ENCODE data around the gene HERC6.
"Not testable (repeated sequence)": the region's sequence is repeated elsewhere in the genome, so short reads cannot be mapped to it uniquely, and the experiment has no call there.

The HERC6 gene

DNA sequence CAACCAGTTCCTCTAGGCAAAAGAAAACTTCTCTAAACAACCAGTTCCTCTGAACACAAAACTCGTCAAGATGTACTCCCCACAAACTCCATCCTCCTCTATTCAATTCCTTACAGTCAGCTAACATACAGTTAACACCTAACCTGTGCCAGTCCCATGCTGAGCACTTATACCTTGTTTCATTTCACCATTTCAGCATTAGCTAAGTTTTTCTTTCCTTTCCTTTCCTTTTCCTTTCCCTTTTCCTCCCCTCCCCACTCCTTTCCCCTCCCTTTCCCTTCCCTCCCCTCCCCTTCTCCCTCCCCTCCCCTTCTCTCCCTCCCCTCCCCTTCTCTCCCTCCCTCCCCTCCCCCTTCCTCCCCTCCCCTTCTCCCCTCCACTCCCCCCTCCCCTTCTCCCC is 13.1 kb downstream of the HERC6 start:
- no peak for DNase-seq

- DNase-seq: no peak
These were observed 18.0 kb downstream of the HERC6 start for GRCh38 chr4:88396681-88397080.

GRCh38 chr4:88398381-88398780 is 19.7 kb downstream of the HERC6 start:
- DNase-seq: no peak

GRCh38 chr4:88409206-88409605 is 30.6 kb downstream of the HERC6 start:
- no peak for DNase-seq

DNA sequence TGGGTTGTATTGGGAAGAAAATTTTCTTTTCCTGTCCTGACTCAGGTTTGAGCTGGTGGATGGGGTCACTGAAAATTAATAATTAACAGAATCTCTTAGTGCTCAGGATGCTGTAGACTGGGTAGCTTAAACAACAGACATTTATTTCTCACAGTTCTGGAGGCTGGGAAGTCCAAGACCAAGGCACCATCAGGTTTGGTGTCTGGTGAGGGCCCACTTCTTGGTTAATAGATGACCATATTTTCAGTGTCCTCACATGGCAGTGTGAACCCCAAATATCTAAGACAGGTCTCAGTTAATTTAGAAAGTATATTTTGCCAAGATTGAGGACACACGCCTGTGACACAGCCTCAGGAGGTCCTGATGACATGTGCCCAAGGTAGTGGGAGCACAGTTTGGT is 31.1 kb downstream of the HERC6 start:
- no peak for DNase-seq

GRCh38 chr4:88411491-88412096 is 32.9 kb downstream of the HERC6 start:
- no peak for DNase-seq

- no peak for DNase-seq
These were observed 35.1 kb downstream of the HERC6 start for GRCh38 chr4:88413801-88414200.

DNA sequence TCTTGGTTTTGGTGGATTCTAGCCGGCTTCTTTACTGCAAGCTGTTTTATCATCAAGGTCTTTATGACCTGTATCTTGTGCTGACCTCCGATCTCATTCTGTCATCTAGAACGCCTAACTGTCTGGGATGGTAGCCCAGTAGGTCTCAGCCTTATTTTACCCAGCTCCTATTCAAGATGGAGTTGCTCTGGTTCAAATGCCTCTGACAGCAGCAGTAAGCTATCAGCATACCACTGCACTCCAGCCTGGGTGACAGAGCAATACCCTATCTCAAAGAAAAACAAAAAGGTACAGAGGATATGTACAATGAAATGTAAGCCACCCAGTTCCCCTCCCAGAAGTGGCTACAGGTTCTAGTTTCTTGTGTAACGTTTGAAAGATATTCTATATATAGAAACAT is 36.1 kb downstream of the HERC6 start:
- DNase-seq: no peak

DNA sequence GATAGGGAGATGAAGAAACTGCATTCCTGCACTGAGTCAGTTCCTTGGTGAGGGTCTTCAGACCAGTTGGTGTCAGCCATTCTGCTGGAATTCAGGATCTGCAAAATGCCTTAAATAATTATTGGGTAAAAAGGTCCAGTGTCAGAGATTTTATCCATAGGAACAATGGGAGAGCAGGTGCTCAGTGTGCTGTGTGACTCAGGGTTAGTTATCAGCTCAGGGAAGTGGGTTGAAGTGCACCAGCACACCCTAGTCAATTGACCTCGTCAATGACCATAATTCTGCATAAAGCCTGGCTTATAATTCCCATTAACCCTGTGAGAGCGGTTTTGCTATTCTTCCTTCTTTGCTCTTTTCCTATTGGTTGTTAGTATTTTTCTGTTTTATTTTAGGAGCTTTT is 37.3 kb downstream of the HERC6 start:
- no peak for DNase-seq

DNA sequence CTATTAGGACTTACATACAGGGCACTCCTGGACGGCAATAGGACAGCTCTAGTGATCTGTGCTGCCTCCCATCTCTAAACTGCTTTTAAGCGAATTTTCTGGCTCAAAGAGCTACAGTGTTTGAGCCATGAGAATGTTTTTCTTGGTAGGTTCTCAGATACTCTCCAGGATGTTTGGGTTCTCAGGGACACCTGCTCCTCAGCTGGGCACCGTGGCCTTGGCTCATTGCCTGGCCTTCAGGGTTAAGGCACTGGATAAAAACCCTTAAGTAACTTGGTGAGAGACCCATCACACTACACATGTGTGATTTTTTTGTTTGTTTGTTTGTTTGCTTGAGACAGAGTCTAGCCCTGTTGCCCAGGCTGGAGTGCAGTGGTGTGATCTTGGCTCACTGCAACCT is 39.8 kb downstream of the HERC6 start:
- DNase-seq: no peak

DNA sequence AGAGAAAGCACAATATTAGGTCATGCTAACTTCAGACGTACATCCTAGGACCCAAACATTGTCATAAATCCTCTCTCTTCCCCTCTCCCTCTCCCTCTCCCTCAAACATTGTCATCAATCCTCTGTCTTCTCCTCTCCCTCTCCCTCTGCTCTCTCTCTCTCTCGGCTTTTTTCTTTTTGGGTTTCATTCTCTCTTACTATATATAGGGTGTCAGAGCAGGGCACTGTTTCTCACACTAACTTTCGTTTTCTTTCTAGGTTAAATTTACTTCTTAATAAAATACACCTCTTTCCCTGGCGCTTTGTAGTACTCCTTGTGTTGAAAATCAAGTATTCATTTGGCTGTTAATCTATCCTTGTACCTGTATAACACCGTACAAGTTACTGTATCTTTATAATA is 41.2 kb downstream of the HERC6 start:
- no peak for DNase-seq

- no peak for DNase-seq
These were observed 42.2 kb downstream of the HERC6 start for GRCh38 chr4:88420844-88421243.

GRCh38 chr4:88422403-88422802 is 43.8 kb downstream of the HERC6 start:
- DNase-seq: no peak

DNA sequence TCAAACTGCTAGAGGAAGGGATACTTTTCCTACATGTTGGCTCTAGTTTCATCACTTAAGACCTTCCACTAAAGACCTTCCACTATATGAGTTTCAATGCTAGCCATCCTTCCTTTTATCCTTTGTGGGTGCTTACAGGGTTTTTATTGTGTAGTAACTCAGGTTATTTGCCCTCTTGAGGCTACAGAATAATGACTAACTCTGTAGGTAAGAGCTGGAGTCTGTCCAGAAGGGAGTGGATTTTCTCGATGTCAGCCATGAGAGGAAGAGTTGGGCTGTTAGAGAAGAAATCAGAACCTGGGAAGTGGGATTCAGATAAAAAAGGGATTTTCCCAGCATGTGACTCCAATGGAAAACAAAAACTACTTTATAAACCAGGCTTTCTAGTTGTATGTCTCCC is 50.7 kb downstream of the HERC6 start:
- DNase-seq: no peak

- DNase-seq: no peak
These were observed 57.5 kb downstream of the HERC6 start for GRCh38 chr4:88435987-88436693.

DNA sequence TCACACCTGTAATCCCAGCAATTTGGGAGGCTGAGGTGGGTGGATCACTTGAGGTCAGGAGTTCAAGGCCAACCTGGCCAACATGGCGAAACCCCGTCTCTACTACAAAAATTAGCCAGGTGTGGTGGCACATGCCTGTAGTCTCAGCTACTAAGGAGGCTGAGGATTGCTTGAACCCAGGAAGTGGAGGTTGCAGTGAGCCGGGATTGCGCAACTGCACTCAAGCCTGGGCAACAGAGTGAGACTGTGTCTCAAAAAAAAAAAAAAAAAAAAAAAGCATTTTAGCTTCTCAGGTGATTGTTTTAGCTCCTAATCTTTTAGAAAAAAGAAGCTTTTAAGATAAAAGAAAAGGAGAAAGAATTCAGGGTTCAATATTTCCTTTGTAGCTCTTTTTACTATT is 59.2 kb downstream of the HERC6 start:
- DNase-seq: not testable (repeated sequence)

DNA sequence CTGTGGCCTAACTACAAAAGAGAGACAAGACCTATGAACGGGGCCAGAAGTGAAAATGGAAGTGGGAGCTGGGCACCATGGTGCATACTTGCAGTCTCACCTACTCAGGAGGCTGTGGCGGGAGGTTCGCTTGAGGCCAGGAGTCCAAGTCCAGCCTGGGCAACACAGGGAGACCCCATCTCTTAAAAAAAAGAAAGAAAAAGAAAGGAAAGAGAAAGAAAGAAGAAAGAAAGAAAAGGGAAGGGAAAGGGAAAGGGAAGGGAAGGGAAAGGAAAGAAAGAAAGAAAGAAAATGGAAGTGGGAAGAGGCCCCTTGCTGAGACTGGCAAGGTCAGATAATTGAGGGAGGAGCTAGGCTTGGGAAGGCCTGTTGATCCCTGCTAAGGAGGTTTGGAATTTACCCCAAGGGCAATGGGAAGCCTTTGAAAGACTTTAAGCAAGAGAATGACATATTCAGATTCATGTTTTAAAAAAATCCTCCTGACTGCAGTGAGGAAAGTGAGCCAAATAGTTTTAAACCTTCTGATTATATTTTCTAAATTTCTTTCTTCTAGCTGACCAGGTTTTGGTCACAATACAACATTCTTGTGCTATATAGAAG is 60.6 kb downstream of the HERC6 start:
- no peak for DNase-seq

DNA sequence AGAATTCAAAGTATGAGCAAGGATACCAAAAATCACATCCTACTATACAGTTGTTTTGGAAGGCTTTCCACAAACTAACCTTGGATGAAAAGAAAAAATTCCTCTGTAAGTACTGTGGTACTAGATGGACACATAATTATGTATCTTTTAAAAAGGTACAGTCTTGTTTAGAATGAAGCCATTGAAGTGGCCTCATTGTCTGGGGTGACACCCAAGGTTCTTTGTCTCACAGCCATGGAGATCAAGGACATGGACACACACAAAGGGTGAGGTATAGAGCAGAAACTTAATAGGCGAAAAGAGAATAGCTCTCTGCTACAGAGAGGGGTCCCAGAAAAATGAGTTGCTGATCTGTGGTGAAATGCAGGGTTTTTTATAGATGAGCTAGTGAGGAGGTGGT is 61.5 kb downstream of the HERC6 start:
- DNase-seq: no peak

DNA sequence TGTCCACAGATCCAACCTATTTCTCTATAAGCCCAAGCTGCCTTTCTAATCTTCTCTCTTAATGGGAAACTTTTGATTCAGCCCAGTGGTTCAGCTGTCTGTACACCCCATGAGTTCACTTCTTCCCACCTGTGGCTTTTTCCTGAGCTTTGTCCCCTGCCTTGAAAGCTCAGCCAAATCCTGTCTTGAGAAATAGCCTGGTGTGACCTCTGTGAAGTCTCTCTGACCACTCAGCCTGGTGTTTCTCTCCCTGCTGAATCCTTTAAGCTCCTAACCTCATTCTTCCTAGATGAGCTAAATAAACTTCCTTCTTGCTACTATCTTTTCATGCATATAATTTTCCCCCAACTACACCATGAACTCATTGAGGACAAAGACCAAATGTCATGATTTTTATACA is 63.0 kb downstream of the HERC6 start:
- no peak for DNase-seq

- DNase-seq: no peak
These were observed 64.1 kb downstream of the HERC6 start for GRCh38 chr4:88442689-88443191.

DNA sequence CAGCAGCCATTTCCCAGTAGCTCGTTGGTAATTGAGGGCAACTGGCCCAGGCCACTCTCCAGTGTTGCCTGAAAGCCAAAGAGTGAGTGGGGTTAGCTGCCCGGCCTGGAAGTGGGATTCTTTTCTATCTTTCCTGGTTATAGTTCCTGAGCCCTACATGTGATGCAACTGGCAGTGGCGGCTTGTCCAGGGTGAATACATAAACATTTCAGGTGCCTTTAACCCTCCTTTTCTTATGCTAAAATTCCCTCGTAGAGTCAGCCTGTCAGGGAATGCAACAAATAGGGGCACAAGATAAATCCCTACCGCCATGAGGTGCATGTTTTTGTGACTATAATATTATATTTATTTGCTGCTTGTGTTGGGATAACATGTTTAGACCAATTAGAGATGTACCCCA is 64.8 kb downstream of the HERC6 start:
- no peak for DNase-seq

GRCh38 chr4:88445252-88445651 is 66.6 kb downstream of the HERC6 start:
- DNase-seq: no peak

DNA sequence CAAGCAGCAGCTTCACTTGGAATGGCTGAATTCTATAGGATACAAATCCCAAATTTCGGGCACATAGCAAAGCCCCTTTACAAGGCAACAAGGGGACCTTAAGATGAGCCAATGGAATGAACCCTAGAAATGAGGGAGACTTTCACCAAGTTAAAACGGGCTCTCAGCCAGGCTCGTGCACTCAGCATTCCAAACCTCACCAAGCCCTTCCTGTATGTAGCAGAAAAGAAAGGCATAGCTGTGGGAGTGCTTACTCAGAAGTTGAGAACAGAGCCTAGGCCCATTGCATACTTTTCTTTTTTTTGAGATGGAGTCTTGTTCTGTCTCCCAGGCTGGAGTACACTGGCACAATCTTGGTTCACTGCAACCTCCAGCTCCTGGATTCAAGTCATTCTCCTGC is 67.5 kb downstream of the HERC6 start:
- no peak for DNase-seq

GRCh38 chr4:88447371-88448095 is 68.9 kb downstream of the HERC6 start:
- no peak for DNase-seq
